ENCODE measurements around the gene GGT6. TPM values are rescaled to one million over a fixed set of nuclear protein-coding genes. Genes with fewer than 3 reads are reported as not detected.

The GGT6 gene
- total and polyA plus RNA-seq, 2 of the 13 experiments (the other 11 are each of a cell fraction or from before 2014, with no cell fraction given), result 0.16 to 0.80 TPM

GRCh38 chr17:4565209-4566141, 5.1 kb upstream of the GGT6 start (continued):
- TF ChIP-seq ARID3A (IDR thresholded peaks at IDR 0.05; ENCODE audit: low read depth, low read length) (peak; percentile 43; the same call in 1 of the 2 replicates), BCL3 (CRISPR knock-in tag; IDR thresholded peaks at IDR 0.05) (no peak), NR2F1 (CRISPR knock-in tag; IDR thresholded peaks at IDR 0.05) (peak in 1 of 2 experiments; percentile 26; a peak in 1 of 4 replicates), CEBPG (CRISPR knock-in tag; IDR thresholded peaks at IDR 0.05) (no peak), E2F1 (CRISPR knock-in tag; IDR thresholded peaks at IDR 0.05) (peak; percentile 72; the same call in 1 of the 2 replicates), ZGPAT (CRISPR knock-in tag; IDR thresholded peaks at IDR 0.05) (0 out of 2 replicates have a peak, but pooled peaks have one; percentile 14), IKZF4 (CRISPR knock-in tag; IDR thresholded peaks at IDR 0.05; ENCODE audit: borderline replicate concordance, low read depth, not compliant biosample characterization) (no peak), LRRFIP1 (CRISPR knock-in tag; conservative IDR thresholded peaks at IDR 0.05) (no peak), KAT2B (IDR thresholded peaks at IDR 0.05; ENCODE audit: borderline replicate concordance, low read depth, low read length) (no peak), TBX3 (IDR thresholded peaks at IDR 0.05; ENCODE audit: borderline replicate concordance) (no peak), SSRP1 (CRISPR knock-in tag; IDR thresholded peaks at IDR 0.05) (no peak), ZNF879 (CRISPR knock-in tag; IDR thresholded peaks at IDR 0.05) (0 out of 2 replicates have a peak, but pooled peaks have one; percentile 49), SAP130 (CRISPR knock-in tag; IDR thresholded peaks at IDR 0.05; ENCODE audit: low read depth) (peak; percentile 59), ZBTB42 (CRISPR knock-in tag; IDR thresholded peaks at IDR 0.05) (no peak), HOXA7 (CRISPR knock-in tag; IDR thresholded peaks at IDR 0.05) (no peak), FOXP4 (CRISPR knock-in tag; IDR thresholded peaks at IDR 0.05) (peak; percentile 35; the same call in 1 of the 2 replicates), ZNF766 (CRISPR knock-in tag; IDR thresholded peaks at IDR 0.05; ENCODE audit: borderline replicate concordance) (no peak), NFYC (CRISPR knock-in tag; IDR thresholded peaks at IDR 0.05) (peak; percentile 40; the same call in 1 of the 2 replicates)
